Heart left ventricle (tissue), 13 donors: ENCODE measurements around the gene CABLES1.
"Not testable (repeated sequence)": the region's sequence is repeated elsewhere in the genome, so short reads cannot be mapped to it uniquely, and the experiment has no call there.

Experiments
- POLR2A ChIP-seq, 2 donors: fragments of 450-650 bp; IDR thresholded peaks; one replicate each; pipeline ENCODE4 v1.6.1; 2017; ENCODE audit warnings: antibody characterized with exemption in 2 of 2, mild to moderate bottlenecking in 2 of 2, moderate library complexity in 2 of 2
- TF ChIP-seq, protein P1 (sequence below), 12 donors: fragments of 200-600 bp; sonication (generic) in 4 of 12; IDR thresholded peaks; one replicate each; pipeline versions ENCODE4 v1.5.0 to v1.8.0; 2018 to 2022; ENCODE audit warnings: antibody characterized with exemption in 12 of 12, mild to moderate bottlenecking in 5 of 12
- donor health status: ischemic (EF 13 %, LVEDD 7.1; RV severe dilation, severe dysfunction).
- donor health status: DM: no; HTN: yes; CAD: no.
- donor health status: DM: no; HTN: no; CAD: no.
- donor health status: ischemic (EF 25% LVEDD 6.9; RV normal size, moderate dysfunction).
- donor health status: ischemic (EF 25% LVEDD 5.7; RV mildly dilated, moderate dysfunction).
- donor health status: ischemic (EF 35%, LVEDD 5.7; RV mildly dilated, moderate dysfunction).
- donor health status: nonischemic (EF 11% LVEDD 7.7; RV severe dilation, severe dysfunction).
- donor health status: DM: yes; HTN: yes; CAD: no.
- donor health status: PGD.
- donor health status: ischemic (EF 29% LVEDD 5.4; RV normal size, mild dysfunction).
- donor health status: nonischemic (EF 23%, LVEDD 6.1; RV moderate dilation, normal function).

GRCh38 chr18:23109163-23109562 is 26.1 kb upstream of the CABLES1 start:
- TF ChIP-seq POLR2A (IDR thresholded peaks at IDR 0.05) = not testable (repeated sequence)
- TF ChIP-seq, protein P1, sequence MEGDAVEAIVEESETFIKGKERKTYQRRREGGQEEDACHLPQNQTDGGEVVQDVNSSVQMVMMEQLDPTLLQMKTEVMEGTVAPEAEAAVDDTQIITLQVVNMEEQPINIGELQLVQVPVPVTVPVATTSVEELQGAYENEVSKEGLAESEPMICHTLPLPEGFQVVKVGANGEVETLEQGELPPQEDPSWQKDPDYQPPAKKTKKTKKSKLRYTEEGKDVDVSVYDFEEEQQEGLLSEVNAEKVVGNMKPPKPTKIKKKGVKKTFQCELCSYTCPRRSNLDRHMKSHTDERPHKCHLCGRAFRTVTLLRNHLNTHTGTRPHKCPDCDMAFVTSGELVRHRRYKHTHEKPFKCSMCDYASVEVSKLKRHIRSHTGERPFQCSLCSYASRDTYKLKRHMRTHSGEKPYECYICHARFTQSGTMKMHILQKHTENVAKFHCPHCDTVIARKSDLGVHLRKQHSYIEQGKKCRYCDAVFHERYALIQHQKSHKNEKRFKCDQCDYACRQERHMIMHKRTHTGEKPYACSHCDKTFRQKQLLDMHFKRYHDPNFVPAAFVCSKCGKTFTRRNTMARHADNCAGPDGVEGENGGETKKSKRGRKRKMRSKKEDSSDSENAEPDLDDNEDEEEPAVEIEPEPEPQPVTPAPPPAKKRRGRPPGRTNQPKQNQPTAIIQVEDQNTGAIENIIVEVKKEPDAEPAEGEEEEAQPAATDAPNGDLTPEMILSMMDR (IDR thresholded peaks at IDR 0.05) = not testable (repeated sequence)
